ENCODE data around the gene RPL18.
"Not testable (repeated sequence)": the region's sequence is repeated elsewhere in the genome, so short reads cannot be mapped to it uniquely, and the experiment has no call there.

The RPL18 gene

DNA sequence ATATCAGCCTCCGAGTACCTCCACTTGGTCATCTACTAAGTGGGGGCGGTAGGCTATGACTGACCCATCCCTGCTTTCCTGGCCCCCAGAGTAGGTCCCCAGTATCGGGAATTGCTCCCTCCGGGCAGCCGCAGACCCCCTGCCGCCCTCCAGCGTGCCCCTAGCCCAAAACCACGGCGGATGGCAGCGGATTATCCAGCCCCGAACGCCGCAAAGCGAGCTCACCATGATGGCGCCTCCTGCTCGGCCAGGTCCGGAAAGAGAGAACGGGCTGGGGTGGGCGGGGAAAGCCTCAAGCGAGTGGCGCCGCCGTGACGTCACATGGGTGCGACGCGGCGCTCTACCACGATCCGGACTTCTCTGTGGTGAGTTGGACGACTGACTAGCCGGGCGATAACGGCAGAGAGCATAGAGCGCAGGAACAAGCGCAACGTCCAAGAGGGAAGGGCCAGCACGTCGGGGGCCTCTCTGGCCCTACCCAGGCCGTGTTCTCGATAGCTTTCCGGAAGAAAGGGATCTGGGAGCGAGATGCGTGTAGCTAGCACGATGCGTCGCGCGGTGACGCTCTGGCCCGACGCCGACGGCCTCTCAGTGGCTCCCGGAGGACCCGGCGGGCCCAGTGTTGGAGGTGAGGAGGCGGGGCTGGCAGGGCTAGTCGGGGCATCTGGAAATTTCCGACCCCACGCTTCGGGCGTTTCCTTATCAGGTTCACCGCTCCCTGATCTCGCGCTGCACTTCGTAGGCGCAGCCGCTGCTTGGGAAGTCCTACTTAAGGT lies at the start of gene RPL18, which contains the start of gene SPHK2:
Gene RPL18 (minus strand): TSS at position 263 of the 776 bp plus-strand sequence. CDS start 35 bp downstream, at position 228.
Gene SPHK2 (plus strand): TSS at position 591 of the 776 bp plus-strand sequence. CDS start 1,009 bp downstream, outside the sequence.
- peak; percentile 63 for DNase-seq

DNA sequence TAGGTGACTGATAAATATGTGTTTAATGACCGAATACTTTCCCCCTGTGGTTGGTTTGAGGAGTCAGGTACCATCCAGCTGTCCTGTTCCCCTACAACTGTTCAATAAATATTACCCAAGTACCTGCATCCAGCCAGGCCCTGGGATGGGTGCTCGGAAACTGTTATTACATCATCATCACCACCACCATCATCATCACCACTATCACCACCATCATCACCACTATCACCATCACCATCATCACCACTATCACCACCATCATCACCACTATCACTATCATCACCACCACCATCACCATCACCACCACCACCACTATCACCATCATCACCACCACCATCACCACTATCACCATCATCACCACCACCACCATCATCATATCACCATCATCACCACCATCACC lies 49.8 kb upstream of the RPL18 start:
- no peak for DNase-seq

DNA sequence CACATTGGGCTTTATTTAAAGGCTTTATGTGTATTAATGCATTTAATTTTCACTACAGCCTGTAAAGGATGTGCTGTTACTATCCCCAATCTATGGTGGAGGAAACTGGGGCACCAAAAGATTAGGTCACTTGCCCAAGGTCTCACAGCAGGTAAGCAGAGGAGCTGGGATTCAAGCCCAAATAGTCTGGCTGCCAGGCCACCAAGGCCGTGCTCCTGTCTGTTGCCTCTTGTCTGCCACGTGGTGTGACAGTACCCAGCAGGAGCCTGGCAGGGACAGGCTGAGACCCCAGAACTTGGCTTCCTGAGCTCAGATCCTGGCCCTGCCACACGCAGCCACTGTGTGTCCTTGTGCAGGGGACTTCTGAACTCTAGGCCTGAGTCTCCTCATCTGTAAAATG lies 49.4 kb upstream of the RPL18 start:
- no peak for DNase-seq

DNA sequence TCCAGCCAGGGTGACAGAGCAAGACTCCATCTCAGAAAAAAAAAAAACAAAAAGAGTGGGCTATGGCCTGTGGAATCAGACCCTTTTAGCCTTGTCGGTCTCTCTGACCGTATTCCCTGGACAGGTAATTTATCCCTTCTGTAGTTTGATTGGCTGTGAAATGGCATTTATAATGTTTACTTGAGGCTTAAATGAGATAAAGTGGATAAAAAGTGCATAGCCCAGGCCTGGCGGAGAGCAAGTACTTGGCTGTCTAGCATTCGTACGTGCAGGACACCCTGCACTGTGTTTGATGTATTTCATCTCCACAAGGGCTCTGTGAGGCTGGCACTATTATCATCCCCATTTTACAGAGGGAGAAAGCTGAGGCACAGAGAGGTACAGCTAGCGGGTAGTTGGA lies 46.8 kb upstream of the RPL18 start:
- DNase-seq: no peak

DNA sequence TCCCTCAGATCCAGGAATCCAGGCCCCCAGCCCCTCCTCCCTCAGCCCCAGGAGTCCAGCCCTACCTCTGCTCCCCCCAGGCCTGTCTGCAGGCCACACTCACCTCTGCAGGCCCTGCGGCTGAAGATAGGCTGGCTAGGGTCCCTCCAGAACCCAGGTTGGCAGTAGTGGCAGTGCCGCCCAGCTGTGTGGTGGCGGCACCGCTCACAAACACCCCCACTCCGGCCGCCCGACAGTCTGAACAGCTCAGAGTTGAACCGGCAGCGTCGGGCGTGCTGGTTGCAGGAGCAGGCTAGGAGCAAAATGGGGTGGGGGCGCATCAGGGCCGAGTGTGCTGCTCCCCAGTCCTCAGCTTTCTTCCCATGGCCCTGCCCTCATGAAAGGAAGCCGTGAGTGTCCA lies 45.5 kb upstream of the RPL18 start:
- no peak for DNase-seq

DNA sequence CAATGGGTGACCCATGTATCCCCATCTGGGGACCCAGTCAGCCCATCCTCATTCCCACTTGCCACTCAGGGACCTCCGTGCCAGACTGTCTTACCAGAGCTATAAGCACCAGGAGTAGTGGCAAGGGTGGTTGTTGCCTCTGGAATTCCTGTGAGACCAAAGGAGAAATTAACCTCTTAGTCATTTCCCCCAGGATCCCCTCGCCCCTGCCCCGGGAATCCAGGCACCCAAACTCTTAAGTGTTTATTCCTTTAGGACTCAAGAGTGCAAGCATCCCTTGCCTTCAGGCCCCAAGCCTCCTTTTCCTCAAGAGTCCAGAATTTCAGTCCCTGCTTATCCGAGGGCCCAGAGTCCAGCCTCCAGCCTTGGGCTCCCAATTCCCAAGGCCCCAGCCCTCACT lies 44.7 kb upstream of the RPL18 start:
- no peak for DNase-seq

DNA sequence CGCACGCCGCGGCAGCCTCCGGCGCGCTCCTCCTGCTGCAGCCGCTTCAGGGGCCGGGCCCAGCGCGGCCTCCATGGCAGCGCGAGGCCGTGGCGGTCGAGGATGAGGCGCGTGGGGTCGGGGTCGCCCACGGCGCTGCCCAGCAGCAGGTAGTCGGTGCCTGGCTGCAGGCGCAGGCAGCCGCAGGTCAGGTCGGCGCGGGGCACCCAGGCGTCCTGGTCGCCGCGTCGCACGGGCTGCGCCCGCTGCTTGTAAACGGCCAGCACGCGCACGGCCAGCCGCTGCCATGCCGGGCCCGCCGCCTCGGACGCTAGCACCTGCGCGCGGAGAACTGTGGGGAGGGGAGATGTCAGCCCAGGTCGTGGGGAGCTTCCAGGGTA lies 42.7 kb upstream of the RPL18 start:
- DNase-seq: no peak

DNA sequence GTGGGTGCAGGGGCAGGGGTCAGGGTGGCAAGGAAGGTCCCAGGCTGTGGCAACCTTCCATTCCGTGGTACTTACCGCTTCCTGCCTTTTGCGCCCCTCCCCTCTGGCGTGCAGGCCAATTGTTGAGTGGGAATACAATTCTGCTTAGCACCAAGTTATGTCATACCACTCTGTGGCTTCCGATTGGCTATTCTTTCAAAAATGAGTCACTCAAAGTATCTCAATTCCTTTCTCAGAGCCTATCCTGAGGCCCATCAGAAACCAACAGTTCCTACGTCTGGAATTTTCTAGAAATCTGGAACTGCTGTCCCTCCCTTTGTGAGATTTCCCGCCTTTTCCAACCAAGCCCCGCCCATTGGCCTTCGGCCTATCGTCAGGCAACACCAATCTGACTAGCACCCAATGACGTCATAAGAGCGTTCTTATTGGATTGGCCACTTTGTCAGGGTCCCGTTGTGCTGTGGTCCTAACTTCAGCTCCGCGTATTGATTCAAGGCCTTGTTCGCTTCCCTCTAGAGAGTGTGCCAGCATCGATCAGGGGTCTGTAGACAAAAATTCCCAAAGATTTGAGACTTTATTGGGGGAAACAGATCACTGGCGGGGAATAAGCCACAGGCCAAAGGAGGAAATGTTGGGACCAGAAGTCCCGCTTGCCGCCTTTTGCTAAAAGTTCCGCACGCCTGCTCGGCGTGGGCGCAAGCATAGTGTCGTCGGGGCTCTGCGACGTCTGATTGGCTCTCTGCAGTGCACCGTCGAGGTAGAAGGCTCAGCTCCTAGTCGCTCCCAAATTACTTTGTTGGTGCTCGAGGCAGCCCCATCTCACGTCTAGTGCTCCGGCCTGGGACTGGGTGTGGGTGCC lies 42.1 kb upstream of the RPL18 start:
- DNase-seq: no peak

DNA sequence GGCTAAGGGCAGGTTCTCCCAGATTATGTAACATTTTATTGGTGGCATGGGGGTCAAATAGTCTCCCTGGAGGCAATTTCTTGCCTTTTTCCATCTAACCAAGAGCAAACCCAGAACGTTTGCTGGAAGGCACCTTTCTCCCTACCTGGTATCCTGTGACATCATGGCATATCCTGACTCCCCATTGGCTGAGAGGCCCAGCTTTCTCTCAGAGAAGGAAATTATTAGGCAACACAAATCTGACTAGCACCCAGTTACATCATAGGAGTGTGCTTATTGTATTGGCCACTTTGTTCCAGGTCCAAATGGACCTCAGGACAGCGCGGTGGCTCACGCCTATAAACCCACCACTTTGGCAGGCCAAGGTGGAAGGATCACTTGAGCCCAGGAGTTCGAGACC lies 40.8 kb upstream of the RPL18 start:
- DNase-seq: no peak

DNA sequence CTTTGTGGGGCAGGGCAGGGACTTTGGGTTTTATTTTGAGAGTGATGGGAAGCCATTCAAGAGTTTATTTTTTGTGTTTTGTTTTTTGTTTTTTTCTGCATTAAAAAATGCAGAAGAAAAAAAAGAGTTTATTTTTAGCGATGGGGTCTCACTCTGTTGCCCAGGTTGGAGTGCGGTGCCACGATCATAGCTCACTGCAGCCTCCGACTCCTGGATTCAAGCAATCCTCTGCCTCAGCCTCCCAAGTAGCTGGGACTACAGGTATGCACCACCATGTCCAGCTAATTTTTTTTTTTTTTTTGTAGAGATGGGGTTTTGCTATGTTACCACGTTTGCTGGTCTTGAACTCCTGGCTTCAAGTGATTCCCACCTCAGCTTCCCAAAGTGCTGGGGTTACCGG lies 39.5 kb upstream of the RPL18 start:
- no peak for DNase-seq

DNA sequence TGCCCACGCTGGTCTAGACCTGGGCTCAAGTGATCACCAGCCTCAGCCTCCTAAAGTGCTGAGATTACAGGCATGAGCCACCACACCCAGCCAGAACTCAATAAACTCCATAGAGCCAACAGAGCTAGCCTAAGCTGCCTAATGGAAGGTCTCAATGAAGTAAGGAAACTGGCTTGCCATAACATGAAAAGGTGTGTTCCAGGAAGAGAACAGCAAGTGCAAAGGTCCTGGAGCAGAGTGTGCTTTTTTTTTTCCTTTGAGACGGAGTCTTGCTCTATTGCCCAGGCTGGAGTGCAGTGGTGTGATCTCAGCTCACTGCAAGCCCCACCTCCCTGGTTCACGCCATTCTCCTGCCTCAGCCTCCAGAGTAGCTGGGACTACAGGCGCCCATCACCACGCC lies 38.9 kb upstream of the RPL18 start:
- DNase-seq: not testable (repeated sequence)

DNA sequence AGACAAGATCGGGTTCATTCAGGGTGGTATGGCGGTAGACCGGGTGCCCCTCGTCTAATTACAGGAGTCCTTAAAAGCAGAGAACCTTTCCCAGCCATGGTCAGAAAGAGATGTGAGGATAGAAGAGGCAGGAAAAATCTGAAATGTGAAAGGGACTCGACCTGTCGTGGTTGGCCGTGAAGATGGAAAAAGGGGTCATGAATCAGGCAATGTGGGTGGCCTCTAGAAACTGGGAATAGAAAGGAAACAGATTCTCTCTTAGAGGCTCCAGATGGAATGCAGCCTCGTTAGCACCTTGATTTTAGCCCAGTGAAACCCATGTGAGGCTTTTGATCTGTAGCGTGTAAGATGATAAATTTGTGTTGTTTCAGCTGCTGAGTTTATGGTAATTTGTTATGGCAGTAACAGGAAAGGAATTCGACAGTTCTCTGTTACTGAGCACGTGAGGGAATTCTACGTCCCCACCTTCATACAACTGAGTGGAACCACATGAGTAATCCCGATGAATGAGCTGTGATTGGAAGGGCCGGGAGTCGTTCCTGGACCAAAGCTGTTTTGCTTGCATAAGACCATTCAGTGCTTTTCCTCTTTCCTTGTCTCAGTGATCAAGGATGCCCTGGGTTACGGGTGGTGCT lies 38.0 kb upstream of the RPL18 start:
- DNase-seq: no peak

DNA sequence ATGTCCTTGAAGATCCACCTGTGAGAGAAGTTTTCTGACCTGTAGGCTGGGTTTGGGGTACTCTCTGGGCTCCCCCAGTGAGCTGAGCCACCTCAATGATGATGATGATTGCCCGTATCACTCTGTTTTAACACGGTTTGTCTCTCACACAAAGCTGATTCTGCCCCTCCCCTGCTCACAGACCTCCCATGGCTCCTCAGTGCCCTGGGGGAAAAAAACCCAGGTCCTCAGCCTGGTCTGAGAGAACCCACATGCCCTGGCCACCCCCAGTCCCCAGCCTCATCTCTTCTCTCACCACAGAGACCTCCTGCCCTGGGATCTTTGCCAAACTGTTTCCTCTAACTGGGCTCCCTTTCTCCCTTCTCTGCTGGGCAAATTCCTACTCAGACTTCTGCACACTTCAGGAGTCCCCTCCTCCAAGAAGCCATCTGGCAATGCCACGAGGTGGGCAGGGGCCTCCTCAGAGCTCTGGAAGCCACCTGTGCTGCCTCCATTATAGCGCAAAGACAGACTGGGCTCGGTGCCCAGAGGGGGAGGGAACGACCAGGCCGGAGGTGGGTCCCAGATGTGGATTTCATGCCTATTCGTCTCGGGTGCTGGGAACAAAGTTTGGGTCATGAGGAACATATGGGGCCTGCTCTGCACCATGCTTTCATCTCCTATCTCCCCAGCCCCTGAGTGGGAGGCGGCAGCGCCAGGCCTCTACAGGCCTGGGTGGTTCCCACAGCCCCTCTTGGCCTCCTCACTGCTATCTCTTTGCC lies 35.5 kb upstream of the RPL18 start:
- no peak for DNase-seq

DNA sequence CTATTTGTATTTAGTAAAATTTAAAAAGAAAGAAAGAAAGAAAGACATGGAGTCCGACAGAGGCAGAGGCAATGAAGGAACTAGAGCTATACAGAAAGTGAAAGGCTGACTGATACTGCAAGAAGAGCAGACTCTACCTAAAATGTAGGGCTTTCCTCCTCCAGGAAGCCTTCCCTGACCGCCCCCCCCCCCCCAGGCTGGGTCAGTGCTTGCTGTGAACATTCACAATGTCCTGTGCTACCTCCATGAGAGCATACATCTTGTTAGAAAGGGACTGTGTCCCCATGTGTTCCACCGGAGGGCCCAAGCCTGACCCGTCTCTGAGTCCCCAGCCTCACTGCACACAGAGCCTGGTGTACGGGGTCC lies 32.7 kb upstream of the RPL18 start:
- no peak for DNase-seq

DNA sequence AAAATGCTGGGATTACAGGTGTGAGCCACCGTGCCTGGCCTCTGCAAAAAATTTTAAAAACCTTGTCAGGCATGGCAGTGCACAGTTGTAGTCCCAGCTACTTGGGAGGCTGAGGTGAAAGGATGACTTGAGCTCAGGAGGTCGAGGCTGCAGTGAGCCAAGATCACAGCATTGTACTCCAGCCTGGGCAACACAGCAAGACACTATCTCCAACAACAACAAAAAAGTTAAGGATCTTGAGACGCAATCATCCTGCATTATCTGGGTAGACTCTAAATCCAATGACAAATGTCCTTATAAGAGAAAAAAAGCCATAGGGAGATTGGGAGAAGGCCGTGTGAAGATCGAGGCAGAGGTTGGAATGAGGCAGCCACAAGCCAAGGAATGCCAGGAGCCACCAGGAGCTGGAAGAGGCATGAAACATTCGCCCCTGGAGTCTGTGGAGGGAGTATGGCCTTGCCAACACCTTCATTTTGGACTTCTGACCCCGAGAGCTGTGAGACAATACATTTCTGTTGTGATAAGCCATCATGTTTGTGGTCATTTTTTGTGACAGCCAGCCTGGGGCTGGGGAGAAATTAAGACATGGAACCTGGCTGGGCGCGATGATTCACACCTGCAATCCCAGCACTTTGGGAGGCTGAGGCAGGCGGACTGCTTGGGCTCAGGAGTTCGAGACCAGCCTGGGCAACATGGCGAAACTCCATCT lies 32.1 kb upstream of the RPL18 start:
- no peak for DNase-seq

DNA sequence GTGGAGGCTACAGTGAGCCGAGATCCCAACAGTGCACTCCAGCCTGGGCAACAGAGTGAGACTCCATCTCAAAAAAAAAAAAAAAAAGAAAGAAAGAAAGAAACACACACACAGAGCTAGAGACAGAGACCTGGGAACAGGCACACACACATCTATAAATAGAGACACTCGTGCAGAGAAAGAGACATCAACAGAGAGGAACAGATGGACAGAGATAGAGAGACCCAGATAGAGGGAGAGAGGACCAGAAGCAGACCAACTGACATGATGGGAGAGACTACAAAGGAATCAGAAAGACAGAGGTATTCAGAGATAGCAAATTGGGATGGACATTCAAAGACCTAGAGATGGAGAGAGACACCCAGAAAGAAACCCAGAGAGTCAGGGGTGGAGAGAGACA lies 29.2 kb upstream of the RPL18 start:
- DNase-seq: no peak

DNA sequence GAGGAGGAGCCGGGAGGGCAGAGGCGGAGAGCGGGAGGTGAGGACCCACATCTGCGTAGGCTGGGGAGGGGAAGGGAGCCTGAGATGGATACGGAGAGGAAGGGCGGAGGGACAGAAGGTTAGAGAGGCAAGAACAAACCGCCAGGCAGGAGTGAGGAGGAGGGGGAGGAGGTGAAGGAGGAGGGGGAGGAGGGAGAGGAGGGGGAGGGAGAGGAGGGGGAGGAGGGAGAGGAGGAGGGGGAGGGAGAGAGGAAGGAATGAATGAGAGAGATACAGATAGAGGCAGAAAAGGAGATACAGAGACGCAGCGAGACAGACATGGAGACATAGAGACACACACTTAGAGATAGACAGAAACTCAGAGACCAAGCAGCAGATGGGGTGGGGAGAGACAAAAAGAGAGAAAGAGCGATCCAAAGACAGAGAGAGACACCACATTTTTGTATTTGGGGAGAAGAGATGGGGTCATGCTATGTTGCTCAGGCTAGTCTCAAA lies 27.8 kb upstream of the RPL18 start:
- DNase-seq: no peak

DNA sequence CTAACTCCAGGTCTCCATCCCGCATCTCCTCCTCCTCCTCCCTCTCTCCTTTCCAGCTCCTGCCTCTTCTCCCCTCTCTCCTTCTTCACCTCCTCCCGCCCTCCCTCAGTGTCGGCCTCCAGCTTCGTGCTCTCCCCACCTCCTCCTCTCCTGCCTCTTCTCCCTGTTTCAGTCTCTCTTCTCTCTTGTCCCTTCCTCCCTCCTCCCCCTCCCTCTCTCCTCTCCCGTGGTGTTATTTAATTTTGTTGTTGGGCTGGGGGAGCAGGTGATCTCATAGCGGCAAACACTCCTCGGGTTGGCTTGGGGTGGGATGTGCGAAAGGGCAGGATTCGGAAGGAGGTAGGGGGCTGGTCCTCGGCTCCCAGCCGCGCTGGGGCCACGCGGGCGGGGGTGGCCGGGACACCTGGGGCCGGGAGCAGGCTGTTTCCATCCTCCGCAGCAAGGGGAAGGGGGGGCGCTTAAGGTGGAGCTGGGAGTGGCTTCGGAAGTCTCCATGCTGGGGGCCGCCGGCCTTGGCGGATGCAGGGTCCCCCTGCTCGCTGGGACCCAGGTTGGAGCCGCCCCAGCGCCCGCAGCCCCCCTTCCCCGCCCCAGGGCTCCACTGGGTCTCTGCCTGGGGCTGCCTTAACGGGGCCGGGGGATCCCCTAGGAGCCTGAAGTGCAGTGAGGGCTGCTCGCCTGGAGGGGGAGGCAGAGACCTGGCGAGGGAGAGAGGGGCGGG lies 27.2 kb upstream of the RPL18 start, which contains the start of gene CA11:
Gene CA11 (minus strand): TSS at position 187 of the 721 bp plus-strand sequence. CDS start 555 bp downstream, outside the sequence.
- no peak for DNase-seq

DNA sequence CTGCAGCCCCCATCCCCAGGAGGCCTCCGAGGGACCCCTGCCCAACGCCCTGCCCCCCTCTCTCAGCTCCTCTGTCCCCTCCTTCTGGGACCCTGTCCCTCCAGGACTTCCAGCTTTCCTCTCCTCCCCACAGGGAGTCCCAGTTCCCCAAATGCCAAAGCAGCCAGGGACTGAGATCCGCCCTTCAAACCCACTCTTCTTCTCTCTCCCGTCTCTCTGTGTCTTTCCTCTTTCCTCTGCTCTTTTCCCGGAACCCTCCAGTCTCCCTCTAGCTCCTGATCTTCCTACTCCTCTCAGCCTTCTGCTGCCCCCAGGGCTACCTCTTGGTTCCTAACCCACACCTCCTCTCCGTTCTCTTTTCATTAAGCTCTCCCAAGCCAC lies 26.6 kb upstream of the RPL18 start:
- DNase-seq: no peak

DNA sequence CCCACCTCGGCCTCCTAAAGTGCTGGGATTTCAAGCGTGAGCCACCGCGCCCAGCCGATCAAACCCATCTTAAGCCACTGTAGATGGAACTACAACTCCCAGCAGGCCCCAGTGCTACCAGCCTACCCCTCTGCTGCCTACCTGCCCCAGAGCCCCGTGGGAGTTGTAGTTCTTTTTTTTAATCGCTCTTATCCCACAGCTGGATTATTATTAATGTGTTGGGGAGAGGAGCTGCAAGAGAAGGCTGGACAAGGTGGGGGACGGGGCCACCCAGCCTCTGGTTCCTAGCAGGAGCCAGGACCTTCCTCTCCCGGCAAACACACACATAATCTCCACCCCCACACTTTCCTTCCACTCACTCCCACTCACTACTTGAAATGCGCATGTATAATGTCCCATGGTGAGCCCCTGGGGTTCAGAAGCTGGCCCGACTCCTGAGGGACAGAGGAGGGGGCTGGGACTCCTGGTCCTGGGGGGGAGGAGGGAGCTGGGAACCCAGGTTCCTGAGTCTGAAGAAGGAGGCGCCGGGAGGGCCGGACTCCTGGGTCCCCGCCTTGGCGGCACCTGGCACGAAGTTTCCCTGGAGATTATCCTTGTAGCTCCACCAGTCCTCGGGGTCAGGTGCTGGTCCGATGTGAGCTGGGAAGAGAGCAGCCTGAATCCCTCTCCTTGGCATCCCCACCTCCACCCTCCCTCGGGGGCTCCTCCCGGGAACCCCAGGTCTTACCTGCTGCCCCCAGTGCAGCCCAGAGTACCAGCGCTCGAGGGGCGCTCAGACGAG lies 26.1 kb upstream of the RPL18 start:
- no peak for DNase-seq

Measured in cortex of kidney (tissue), 1 donor.